NCI-H2196 treated with DMSO at 0.1 percent for 48 hours (cell line): ENCODE data around the gene BCAN.

ENCODE experiments used
- DNase-seq: peaks from one replicate; lab custom pipeline; 2025; ENCODE audit not compliant: unreplicated experiment; lab: John Stamatoyannopoulos, UW

BCAN gene

DNA sequence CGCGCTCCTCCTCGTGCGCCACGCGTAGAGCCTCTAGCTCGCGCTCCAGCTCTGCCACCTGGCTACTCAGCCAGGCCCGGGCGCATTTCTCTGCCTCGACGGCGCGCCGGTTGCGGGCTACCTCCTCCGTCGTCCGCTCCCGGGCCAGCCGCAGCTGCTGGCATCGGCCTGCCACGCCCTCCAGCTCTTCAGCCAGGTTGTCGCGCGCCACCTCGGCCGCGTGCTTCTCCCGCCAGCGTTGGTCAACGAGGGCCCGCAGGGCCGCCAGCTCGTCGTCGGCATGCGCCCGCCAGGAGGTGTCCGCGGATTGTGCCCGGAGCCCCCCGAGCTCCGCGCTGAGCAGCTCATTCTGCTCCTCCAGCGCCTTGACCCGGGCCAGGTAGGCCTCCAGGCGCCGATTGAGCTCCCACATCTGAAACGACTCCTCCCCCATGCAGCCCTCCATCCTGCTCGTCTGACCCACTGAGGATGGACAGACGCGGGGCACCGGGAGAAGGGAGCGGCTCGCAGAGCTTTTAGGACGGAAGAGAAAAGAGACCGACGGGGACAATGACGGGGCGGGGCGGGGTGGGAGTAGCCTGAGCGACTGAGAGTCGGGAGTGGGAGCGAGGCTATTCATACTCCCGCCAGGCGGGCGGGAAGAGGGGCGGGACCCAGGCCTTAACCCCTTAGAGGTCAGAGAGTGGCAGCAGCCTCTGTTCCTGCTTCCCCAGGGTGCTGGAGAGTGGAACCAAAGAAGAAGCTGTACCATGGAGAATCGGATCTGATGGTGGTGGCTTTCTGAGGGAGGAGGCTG lies 35.1 kb downstream of the BCAN start, which contains the start of gene NES:
TSS of gene NES (minus strand) at position 588 of the 796 bp plus-strand sequence. CDS start at position 445, 143 bp downstream.
- no peak for DNase-seq

DNA sequence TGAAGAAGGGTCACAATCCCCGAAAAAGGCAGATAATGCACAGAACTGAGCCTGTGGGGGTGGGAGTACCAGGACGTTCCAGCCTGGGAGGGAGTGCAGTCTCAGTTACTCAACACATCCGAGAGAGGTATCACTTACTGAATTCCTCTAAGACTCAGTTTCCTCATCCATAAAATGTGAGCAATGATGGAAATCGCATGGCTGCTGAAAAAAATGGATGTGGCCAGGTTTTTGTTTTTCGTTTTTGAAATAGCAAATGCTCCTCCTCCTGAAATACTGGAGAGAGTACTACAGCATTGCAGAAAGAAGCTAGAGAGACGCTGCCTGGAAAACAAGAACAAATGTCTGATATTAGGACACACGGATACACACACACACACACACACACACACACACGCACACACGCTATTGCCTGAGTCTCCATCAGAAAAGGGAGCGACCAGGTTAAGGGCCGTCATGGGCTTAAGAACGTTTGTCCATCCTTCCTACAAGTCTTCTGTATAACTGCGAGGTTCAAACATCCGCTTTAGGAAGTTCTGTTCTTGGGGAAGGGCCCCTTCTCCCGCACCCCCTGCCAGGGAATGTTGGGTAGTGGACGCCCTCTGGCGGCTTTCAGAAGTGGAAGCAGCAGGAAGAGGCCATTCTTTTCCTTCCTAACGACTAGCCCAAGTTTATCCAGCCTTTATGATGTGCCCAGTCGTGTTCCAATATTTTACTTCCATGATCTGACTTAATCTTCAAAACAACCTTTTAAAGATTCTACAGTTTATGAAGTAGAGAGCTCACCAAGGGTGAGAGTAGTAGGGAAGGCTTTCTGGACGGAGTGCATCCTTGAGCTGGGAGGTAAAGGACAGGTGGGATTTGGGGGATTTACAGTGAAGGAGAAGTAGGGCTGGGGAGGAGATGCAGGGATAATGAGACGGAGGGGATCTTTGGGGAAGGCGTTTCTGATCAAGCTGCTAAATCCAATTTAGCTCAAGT lies 36.0 kb downstream of the BCAN start:
- DNase-seq: peak; percentile 50

GRCh38 chr1:156680056-156680455 lies 38.1 kb downstream of the BCAN start:
- DNase-seq: no peak

DNA sequence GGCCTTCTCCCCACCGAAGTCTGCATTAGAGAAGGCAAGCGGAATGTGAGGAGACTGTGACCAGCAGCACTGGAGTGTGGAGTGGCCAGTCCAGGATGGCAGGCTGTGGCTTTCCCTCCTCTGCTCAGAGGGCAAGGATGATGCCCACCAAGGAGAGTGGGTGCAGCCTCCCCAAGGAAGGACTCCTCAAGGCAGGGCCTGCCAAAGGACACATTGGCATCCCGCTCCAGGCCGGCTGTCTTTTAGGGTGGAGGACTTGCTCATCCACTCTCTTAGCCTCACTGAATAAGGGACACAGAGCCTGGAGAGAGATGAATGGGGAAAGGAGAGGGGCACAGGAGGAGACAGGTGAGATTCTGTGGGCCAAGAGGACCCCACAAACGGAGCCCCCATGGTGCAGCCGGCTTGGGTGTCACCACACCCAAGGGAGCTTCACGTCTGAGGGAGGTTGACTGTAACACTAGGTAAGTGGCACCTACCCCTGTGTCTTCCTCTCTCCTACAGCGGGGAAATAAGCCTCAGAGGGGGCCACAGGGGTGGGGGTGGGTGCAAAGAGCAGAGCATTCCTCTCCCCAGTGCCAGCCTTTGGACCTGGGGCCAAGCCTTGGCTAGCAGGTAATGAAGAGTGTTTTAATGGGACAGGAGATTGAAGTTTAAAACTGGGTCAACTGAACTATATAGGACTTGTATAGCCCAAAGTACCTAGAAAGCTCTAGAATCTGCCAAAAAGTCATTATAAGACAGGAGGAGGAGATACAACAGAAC lies 39.5 kb downstream of the BCAN start:
- DNase-seq: no peak

DNA sequence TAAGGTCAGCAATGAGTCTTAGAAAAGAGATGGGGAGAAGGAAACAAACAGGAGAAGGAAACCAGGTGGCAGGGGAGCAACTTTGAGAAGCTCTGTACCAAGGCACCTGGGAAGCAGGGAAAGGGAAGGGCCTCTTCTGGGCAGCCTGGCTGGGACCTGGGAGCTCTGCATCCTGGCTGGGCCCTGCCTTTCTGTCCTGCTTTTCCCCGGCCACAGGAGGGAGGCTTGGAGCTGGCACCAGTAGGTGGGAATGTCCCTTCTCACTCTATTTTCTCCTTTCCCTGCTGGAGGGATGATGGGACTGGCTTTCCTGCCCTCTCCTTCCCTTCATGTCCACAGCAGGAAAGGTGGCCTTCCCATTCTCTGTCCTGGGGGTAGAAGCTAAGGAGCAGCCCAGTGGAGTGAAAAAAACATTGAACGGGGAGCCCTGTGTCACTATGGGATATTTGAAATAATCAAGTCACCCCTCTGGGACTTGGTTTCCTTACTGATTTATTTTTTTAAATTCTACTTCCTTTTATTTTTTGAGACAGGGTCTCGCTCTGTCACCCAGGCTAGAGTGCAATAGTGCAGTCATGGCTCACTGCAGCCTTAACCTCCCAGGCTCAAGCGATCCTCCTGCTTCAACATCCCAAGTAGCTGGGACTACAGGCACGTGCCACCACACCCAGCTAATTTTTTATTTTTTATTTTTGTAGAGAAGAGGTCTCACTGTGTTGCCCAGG lies 40.4 kb downstream of the BCAN start:
- DNase-seq: no peak

DNA sequence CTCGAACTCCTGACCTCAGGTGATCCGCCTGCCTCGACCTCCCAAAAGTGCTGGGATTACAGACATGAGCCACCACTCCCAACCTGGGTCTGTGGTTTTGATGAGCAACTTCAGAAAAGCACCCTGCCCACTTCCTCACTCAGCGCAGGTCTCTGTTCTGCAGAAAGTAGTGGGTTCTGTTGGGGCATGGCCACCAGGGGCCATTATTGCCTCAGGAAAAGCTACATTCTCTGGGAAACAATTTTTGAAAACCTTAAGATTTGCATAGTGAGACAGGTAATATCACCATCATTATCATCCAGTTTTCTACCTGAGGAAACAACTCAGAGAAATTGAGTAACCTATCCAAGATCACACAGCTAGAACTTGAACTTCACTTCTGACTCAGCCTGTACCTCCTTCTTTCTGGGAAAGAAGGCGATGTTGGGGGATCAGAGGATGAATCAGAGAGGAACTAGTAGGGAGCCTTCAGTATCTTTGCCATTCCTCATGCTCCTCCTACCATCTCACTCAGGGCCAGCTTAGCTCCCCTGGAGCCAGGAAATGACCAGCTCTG lies 42.4 kb downstream of the BCAN start:
- DNase-seq: no peak

GRCh38 chr1:156689035-156689952 lies 47.4 kb downstream of the BCAN start:
- peak; percentile 64 for DNase-seq

GRCh38 chr1:156689953-156690674 lies 48.2 kb downstream of the BCAN start:
- DNase-seq: no peak

GRCh38 chr1:156690675-156691036 lies 48.7 kb downstream of the BCAN start:
- DNase-seq: no peak

- DNase-seq: no peak
Measured at GRCh38 chr1:156691191-156691590, 49.3 kb downstream of the BCAN start.

- DNase-seq: no peak
Measured at GRCh38 chr1:156691665-156692440, 49.9 kb downstream of the BCAN start.

DNA sequence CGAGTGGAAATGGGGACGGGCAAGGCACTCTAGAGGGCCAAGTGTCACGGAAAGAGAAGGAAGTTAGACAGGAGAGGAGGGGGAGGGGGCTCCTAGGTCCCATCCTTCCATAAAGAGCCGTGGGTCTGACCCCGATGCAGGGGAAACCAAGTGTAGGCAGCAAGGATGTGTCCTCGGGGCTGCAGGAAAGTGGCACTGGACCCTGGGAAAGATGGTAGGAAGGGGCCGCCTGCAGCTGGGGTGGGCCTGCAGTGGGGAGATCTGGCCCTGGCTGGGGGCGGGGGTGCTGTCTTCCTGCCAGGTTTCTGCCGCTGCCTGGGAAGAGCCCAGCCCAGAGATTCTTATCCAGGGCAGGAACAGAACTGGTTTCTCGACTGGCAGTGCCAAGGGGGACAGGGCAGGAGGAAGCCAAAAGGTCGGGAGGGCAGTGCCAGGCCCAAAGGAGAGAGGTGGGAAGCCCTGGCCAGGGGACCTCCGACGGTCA lies 50.6 kb downstream of the BCAN start:
- no peak for DNase-seq

- no peak for DNase-seq
Measured at GRCh38 chr1:156692925-156693847, 51.3 kb downstream of the BCAN start.

GRCh38 chr1:156693848-156694689 lies 52.2 kb downstream of the BCAN start:
- no peak for DNase-seq

DNA sequence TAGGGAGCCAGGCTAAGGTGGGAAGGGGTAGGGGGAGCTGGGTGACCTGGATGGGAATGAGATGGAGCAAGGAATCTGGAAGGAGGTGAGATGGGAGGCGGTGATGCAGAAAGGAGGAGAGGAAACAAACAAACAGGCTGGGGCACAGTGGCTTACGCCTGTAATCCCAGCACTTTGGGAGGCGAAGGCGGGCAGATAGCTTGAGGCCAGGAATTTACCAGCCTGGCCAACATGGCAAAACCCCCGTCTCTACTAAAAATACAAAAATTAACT lies 52.7 kb downstream of the BCAN start:
- no peak for DNase-seq

- no peak for DNase-seq
Measured at GRCh38 chr1:156696755-156697154, 54.8 kb downstream of the BCAN start.
